Measurements from ENCODE around the gene PRR33.

The PRR33 gene

GRCh38 chr11:1852271-1852876, 39.3 kb downstream of the PRR33 start:
- no peak for DNase-seq (ENCODE audit: low read depth)
- TF ChIP-seq CTCF (IDR thresholded peaks at IDR 0.05; ENCODE audit: control insufficient read depth, extremely low read depth, insufficient read depth), result no peak
- no peak overlapping the region for H3K4me3 ChIP-seq (ENCODE audit: low read depth, low read length)

- TF ChIP-seq CTCF (IDR thresholded peaks at IDR 0.05; ENCODE audit: control insufficient read depth, extremely low read depth, insufficient read depth), result no peak
- DNase-seq (ENCODE audit: low read depth), result no peak
- no peak overlapping the region for H3K4me3 ChIP-seq (ENCODE audit: low read depth, low read length)
These were observed 40.1 kb downstream of the PRR33 start for GRCh38 chr11:1851468-1852180.

- no peak overlapping the region for H3K4me3 ChIP-seq (ENCODE audit: low read depth, low read length)
- no peak for TF ChIP-seq CTCF (IDR thresholded peaks at IDR 0.05; ENCODE audit: control insufficient read depth, extremely low read depth, insufficient read depth)
- DNase-seq (ENCODE audit: low read depth), result no peak
These were observed 42.9 kb downstream of the PRR33 start for GRCh38 chr11:1848640-1849430.

- no peak for TF ChIP-seq CTCF (IDR thresholded peaks at IDR 0.05; ENCODE audit: control insufficient read depth, extremely low read depth, insufficient read depth)
- no peak overlapping the region for H3K4me3 ChIP-seq (ENCODE audit: low read depth, low read length)
- DNase-seq (ENCODE audit: low read depth), result no peak
These were observed 43.6 kb downstream of the PRR33 start for GRCh38 chr11:1847926-1848639.

- TF ChIP-seq CTCF (IDR thresholded peaks at IDR 0.05; ENCODE audit: control insufficient read depth, extremely low read depth, insufficient read depth), result no peak
- no peak overlapping the region for H3K4me3 ChIP-seq (ENCODE audit: low read depth, low read length)
- no peak for DNase-seq (ENCODE audit: low read depth)
These were observed 44.5 kb downstream of the PRR33 start for GRCh38 chr11:1847006-1847735.

- no peak for TF ChIP-seq CTCF (IDR thresholded peaks at IDR 0.05; ENCODE audit: control insufficient read depth, extremely low read depth, insufficient read depth)
- DNase-seq (ENCODE audit: low read depth), result no peak
- no peak overlapping the region for H3K4me3 ChIP-seq (ENCODE audit: low read depth, low read length)
These were observed 45.2 kb downstream of the PRR33 start for GRCh38 chr11:1846453-1846932.

Data from LNCaP clone FGC (cell line).